GM19099 (cell line): ENCODE data around the gene ZNF319.

Experiments
- POLR2A ChIP-seq: IDR thresholded peaks from 3 replicates; pipeline ENCODE4 v1.6.1; 2011; ENCODE audit warnings: low read depth; ENCODE audit not compliant: insufficient read length; ENCODE audit errors: extremely low read depth

The ZNF319 gene

DNA sequence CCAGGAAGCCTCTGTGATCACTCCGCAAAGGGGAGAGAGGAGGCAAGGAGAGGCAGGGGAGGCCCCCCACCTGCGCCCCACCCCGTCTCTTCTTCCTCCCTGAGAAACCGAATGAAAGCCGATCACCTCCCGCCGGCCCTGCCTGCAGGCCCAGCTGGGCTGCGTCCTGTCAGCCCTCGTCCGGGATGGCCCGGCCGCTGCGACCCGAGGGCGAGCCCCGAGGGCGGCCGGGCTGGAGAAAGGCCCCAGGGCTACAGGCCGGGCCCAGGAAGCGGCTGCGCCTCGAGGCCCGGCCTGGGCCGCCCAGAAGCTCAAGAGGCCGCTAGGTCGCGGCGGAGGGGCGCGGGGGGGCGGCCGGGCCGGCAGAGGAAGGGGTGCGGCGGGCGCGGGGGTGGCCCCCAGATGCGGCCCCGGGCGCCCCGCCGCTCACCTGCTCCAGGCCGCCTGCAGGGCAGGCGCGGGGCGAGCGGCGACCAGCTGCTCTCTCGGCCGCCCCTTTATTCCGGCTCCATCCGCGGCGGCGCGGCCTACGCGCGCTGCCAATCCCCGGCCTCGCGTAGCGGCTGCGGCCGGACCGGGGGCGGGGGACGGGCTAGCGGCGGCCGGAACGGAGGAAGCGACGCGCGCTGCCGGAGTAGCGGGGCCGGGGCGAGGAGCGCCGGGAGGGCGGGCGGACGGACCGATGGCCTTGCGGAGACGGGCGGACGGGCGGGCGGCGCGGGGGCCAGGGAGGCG is at the start of gene ZNF319:
ZNF319 (minus strand) TSS at position 702 of the 735 bp plus-strand sequence. CDS start 2,407 bp downstream, outside the sequence.
- no peak for TF ChIP-seq POLR2A

GRCh38 chr16:58049232-58050185 is 49.0 kb upstream of the ZNF319 start:
- TF ChIP-seq POLR2A = no peak

DNA sequence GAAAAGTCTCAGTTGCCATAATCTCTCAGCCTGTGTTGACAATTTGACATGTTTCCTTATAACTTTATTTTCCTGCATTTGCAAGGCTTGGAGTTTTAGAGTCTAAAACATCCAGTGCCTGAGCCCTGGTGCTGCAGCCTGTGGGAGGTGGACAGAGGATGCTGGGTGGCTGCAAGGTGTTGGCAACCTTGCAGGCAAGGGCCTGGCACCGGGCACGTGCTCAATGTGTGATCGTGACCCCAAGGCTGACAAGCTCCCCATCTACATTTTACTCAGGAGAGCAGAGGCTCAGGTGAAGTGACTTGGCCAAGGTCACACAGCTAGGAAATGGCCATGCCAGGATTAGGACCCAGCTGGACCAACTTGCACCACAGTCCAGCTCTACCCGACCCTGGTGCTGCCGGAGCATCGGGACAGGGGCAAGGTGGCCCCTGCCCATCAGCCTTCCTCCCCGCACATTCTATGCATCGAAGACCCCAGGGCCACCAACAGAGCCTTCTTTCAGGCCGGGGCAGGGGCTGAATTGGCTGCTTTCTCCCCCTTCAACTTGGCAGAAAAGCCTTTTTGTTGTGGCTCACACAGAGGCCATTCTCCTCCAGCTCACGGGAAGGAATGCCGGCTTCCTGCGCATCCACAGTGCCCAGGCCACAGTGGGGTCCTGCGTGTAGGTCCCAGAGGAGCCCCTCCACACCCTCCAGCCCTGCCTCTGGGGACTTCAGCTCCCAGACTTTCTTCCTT is 48.2 kb upstream of the ZNF319 start:
- no peak for TF ChIP-seq POLR2A

GRCh38 chr16:58047557-58048348 is 47.3 kb upstream of the ZNF319 start:
- TF ChIP-seq POLR2A = no peak

GRCh38 chr16:58046936-58047335 is 46.5 kb upstream of the ZNF319 start:
- TF ChIP-seq POLR2A = no peak

- TF ChIP-seq POLR2A = no peak
Observed at GRCh38 chr16:58046054-58046881, 45.8 kb upstream of the ZNF319 start.

DNA sequence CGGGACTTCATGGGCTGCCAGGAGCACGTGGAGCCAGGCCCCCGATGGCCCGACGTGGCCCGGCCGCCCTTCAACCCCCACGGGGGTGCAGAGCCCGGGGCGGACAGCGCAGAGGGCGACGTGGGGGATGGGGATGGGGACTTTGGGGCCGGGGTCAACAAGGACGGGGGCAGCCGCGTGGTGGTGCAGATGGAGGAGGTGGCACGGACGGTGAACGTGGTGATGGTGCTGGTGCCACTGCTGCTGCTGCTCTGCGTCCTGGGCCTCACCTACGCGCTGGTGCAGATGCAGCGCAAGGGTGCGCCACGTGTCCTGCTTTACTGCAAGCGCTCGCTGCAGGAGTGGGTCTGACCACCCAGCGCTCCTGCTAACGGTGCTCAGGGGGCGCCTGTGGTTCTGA is 44.6 kb upstream of the ZNF319 start:
- no peak for TF ChIP-seq POLR2A

DNA sequence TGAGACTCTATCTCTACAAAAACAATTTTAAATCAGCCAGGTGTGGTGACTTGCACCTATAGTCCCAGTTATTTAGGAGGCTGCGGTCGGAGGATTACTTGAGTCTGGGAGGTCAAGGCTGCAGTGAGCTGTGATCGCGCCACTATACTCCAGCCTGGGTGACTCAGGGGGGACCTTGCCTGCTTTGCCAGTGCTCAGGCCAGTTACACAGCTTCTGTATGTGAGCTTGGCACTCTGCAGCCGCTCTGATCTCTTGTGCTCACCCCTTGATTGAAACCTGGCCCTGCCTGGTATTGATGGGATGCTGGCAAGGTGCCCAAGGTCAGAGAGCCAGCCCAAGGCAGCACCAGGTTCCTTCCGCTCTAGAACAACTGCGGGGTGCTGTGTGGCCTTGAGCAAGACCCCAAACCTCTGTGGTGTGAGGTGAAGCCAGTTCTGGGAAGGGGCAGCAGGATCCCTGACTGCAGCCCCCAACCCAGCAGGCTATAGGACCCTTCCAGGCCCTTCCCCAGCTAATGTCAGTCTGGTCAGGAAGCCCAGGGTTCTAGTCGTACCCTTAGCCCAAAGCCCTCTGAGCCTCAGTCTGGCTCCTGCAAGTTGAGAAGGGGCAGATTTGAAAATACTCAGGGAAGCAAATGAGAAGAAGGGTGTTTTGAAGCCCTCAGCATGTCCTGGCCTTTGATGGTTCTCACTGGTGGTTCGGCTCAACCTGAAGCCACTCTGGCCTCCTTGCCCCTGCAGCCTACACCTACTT is 44.0 kb upstream of the ZNF319 start:
- no peak for TF ChIP-seq POLR2A

DNA sequence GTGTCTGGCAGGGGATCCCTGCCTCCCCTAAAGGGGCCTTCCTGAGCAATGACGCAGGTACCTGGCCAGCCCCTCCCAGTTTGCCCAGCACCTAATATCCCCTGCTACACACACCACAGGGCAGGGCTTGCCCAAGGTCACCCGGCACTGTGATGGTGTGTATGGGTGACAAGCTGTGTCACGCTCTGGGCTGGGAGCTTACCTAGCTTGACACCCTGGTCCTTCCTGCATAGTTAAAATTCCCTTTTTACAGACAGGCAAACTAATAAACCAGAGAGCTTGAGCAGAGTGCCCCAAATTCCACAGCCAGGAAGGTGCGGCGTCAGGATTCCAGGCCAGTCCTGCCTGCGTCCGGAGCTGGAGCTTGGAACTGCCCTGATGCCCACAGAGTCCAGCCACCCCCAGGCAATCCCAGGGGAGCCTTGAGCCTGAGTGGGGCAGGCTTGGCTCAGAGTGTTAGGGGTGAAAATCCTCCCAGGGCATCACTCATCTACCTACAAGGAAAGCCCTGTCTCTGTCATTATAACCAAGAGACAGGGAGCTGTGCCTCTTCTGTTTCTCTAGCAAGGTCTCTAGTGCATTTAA is 43.2 kb upstream of the ZNF319 start:
- TF ChIP-seq POLR2A = no peak

GRCh38 chr16:58042886-58043515 is 42.5 kb upstream of the ZNF319 start:
- no peak for TF ChIP-seq POLR2A

- no peak for TF ChIP-seq POLR2A
Observed at GRCh38 chr16:58042001-58042885, 41.8 kb upstream of the ZNF319 start.
